DMS53 treated with DMSO at 0.1 percent for 48 hours (cell line): ENCODE measurements around the gene CABP1.
A peak's percentile ranks its signal among the peaks of the same experiment; 100 is the strongest.

ENCODE experiments used
- DNase-seq: peaks from one replicate; lab custom pipeline; 2025; ENCODE audit not compliant: unreplicated experiment; lab: John Stamatoyannopoulos, UW

The CABP1 gene

DNA sequence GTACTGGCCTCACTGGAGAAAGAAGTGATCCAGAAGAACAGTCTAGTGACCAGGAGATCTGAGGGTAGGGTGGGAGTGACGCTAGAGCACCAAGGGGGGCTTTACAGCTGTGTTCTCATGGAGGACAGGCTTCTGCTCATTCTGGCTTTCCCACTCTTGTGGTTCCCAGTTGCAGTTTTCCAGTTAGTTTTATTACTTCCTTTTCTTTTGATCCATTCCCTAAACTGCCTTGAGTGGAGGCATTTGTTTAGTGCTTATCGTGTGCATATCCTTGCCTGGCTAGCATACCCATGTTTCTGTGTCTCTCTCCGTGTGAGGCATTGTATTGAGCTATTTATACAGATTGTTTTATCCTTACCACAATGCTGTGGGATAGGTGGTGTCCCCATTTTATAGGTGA lies 50.6 kb downstream of the CABP1 start:
- DNase-seq, result no peak

DNA sequence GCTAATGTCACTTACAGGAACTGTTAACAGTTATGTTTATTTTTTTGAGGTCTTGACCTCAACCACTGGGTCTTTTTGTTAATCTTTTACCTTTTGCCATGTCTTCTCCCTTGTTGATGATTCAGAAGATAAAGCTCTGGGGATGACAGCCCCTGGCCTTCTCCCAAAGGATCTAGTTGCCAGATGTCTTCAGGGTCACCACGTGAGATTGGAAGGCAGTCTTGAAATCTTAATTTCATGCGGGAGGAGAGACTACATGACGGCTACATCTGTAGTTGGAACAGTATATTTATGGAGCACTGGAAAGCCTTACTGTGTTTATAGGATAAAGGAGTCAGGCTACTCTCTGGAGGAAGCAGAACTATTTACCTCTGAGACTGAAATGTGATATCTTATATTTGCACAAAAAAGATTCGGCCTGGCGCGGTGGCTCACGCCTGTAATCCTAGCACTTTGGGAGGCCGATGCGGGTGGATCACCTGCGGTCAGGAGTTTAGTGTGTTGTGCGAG lies 52.2 kb downstream of the CABP1 start:
- DNase-seq, result no peak

DNA sequence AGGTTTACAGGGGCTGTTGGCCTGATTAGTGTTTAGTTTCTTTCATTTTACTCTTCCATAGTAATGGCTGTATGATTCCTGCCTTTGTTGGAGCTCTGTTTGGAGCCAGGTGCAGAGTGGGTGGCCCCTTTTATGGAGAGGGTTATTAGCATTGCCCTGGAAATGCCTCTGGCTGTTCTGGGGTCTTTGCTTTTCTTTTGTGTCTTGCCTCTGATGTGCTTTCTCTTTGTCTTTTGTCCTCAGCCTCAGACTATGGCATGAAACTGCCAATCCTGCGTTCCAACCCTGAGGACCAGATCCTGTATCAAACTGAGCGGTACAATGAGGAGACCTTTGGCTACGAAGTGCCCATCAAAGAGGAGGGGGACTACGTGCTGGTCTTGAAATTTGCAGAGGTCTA lies 53.4 kb downstream of the CABP1 start:
- DNase-seq, result no peak

DNA sequence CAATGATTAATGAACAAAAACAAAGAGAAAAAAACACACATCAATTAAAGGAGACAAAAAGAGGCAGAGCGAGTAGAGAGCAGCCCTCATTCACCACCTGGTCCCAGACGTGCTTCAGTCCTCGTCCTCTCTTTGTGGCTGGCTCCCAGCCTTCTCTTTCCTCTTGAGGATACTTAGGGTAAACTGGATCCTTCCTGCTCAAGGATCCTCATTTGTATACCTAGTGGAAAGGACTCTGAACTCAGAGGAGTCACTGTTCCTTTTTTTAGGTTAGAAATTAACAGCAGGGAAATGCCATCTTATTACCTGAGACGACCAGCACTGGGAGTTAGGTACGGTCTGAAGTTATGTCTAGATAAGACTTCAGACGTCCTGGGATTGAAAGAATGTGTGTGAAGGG lies 56.2 kb downstream of the CABP1 start:
- DNase-seq, result no peak

DNA sequence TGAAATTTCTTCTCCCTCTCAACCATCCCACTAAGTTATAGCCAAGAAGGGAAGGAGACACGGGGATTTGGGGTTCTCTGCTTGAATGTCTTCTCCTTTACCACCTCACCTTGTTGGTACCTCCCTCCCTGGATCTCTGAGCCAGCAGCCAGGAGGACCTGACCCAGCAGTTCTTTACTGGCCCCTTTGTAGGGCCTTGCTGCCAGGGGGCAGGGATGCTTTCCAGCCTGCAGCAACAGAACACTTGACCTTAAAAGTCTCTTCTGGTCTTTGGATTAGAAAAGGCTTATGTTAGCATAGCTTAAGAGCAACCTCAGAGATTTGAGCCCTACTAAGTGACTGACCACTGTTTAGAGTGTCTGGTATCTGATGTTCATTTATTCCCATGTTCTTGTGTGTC lies 56.9 kb downstream of the CABP1 start:
- DNase-seq, result no peak

DNA sequence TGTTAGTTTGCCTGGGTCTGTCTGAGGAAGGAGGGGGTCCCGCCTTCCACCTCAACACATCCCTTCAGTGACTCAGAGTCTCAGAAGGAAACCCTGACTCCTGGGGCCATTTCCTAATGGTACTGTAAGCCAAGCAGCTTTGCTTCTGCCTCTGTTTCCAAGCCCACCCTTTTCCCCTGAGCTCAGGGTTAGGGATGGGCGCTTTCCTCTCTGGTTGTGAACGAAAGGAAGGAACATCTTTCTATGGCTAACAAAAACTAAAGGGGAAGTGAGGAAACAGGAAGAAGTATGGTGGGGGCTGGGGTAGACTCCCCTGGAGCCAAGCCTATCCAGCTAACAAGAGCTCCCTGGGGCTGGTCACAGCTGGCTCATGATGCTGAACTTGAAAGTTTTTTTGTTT lies 58.2 kb downstream of the CABP1 start:
- DNase-seq, result no peak

DNA sequence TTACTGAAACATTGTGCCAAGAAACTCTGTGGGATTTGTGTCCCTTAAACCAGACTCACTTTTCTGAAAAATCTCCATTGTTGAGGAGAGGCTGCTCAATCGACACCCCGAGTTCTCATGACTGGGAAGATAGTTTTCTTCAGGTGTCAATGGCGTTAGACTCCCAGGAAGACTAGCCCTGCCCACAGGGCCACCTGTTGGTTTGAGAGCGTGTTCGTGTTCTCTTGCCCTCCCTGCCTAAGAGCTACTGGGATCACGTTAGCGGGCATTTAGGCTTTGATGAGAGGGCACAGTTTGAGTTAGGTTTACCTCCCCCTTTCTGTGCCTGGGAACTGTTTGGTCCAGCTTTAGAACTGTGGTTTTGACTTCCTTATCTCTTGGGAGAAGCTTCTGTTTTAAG lies 59.1 kb downstream of the CABP1 start:
- DNase-seq, result no peak

DNA sequence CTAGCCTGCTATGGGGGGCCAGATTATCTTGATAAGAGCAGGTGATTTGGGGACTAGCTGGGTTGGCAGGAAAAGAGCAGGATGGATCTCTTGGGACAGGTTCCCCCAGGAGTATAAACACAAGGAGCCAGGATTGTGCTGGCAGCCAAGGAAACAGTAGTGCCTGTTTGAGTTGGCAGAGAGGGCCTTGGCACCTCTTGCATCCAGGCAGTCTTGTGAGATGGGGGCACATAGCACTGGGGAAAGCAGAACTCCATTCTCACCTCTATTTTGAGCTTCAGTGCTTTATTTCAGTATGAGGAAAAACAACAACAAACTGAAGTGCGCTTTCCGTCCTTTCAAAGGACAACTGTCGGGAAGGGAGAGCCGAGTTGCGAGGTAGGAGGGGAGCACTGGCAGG lies 60.5 kb downstream of the CABP1 start:
- no peak for DNase-seq

DNA sequence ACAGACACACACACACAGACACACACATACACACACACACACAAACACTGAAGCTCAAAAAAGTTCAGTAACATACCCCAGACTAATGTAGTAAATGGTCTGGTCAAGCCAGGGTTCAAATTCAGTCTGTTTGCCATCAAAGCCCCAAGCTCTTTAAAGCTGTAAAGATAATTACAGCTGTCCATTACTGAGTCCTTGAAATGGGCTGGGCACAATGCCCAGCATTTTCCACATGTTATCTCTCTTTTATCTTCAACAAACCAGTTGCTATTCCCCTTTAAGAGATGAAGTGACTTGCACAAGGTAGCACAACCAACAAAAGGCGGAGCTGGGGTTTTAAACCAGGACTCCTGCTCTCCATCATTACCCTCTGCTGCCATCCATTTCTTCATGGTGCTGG lies 62.2 kb downstream of the CABP1 start:
- DNase-seq, result no peak

DNA sequence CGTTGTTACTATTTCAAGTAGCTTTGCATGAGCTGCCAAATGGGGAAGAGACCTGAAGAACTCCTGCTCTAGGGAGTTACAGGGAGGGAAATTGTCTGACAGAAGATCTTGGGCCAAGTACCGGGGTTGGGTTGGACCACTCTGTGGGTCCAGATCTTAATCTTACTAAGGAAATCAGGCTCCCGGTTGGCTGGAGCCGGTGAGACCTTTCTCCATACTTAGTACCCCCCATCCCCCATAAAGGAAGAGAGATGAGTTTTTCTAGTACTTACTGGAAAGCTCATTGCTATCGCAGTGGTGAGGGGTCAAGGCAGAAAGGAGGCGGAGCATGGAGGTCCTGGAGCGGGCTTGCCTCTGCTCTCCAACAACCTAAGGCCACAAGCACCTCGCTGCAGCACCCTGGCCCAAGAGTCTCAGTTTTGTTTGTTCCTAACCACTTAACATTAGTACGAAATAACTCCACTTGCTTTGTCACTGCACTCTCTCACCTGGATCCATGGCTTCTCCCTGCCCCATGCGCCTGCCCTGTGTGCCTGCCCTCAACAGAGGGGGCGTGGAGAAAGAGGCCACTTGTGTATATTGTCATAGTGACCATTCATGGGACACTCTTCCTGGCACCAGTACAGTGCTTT lies 63.0 kb downstream of the CABP1 start:
- no peak for DNase-seq

DNA sequence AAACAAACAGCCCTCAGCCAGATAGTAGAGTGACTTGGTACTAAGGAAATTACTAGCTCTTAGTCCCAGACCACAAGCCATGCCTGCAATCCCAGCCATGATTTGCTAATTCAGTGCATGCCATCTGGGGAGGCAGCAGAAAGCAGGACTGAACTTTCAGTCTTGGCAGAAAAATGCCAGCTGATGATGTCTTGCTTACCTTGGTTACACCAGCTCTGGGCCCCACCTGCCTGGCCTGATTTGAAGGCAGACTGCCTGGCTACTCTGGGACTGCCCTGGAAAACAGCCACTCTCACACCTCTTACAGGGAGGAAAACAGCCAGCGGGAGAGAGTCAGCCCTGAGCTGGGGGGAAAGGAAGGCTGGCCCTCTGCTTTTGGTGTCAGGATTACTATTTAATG lies 65.2 kb downstream of the CABP1 start:
- no peak for DNase-seq

DNA sequence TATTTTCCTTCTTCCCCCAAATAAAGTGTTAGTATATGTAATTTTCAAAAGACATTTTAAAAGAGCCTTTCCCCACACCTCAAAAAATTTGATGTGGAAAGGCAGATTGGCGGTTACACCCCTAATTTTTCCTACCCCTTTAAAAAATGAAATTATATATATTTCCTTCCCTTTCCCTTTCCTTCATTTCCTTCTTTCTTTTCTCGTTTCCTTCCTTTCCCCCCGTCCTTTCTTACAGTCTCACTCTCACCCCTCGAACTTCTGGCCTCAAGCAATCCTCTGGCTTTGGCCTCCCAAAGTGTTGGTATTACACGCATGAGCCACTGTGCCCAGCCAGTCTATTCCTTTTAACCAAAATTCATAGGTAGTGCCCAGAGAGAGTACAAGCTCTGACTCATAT lies 65.6 kb downstream of the CABP1 start:
- no peak for DNase-seq

DNA sequence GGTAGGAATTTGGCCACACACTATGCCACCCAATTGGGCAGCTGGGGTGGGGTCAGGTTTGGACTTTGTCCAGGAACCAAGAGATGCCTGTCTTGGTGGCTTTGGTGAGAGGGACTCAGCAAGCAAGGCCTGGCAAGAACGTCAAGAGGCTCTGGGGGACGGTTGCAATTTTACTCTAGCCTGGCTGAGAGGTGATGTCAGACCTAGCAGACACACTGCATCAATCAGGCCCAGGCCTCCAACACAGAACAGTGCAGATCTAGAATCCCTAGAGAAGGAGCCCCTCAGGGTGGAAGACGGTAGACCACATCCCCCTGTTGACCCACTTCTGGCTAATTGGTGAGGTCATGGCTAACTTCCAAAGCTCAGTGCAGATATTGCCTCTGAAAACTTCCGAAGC lies 68.2 kb downstream of the CABP1 start:
- no peak for DNase-seq

DNA sequence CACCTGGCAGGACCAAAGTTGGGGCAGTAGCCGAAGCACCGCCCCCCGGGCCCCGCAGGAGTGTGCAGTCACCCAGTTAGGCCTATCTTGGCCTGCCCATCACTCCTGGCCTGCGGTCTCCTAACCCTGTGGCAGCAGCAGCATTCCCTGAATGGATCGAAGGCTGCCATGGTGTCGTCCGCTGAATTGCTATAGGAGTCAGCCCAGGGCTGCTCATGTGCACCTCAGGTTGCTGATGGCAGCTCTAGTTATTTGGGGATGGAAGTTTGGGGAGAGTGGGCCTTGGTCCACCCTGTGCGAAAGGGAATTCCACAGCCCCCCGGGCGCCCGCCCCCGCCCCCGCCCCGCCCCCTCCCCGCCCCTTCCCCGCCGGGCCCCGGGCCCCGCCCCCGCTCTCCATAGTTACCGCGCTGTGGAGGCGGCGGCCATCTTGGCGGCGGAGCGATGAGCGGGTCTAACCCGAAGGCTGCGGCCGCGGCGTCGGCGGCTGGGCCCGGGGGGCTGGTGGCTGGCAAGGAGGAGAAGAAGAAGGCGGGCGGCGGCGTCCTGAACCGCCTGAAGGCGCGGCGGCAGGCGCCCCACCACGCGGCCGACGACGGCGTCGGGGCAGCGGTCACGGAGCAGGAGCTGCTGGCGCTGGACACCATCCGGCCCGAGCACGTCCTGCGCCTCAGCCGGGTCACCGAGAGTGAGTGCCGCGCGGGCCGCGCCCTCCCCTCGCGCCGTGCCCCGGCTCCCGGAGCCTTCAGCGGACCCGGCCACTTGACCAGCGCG lies 69.8 kb downstream of the CABP1 start, which contains the start of gene UNC119B:
UNC119B (plus strand) TSS at position 428 of the 774 bp plus-strand sequence; CDS start at position 445, 17 bp downstream.
- DNase-seq, result peak; percentile 25

DNA sequence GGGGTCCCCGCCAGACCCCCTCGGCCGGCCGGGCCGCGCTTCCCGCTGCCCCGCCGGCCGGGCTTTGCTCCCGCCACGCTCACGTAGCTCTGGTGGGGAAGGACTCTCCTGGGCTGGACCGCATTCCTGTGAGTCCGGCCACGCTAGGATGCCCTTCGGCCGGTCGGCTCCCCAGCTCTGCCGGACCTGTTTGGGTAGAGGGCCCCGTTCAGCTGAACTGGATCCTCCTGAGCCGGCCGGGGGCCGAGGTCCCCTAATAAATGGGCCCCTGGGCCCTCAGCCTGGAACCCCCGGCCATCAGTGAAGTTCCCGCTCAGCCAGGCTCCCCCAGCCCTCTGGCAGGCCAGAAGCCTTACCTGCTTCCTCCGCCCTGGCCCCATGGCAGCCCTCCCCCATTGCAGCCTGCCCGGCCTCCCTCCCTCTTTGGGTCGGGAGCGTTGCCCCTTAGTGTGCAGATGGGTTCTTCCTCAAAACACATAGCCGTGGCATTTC lies 70.4 kb downstream of the CABP1 start:
- no peak for DNase-seq

DNA sequence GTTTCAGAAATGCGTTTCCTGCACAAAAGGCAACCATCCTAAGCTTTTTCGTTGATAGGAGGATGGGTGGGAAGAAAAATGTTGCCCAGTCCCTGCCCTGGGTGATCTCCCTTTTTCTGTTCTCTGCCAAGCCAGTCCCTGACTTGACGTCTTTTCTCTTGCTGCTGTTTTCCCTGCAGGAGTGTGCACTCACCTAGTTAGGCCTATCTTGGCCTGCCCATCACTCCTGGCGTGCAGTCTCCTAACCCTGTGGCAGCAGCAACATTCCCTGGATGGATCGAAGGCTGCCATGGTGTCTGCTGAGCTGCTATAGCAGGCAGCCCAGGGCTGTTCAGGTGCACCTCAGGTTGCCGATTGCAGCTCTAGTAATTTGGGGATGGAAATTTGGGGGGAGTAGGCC lies 71.0 kb downstream of the CABP1 start:
- DNase-seq, result no peak

DNA sequence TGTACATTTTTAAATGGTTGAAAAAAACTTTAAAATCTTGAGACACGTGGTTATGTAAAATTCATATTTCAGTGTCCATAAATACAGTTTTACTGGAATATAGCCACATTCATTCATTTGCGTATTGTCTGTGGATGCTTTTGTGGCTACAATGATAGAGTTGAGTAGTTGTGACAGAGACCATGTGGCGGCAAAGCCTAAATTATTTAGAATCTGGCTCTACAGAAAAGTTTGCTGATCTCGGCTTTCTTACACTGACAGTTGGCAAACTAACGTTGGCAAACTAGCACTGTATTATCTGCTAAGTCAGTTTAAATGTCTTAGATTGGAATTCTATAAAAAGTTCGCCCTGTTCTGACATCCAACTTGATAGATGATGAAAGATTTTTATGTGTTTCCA lies 72.2 kb downstream of the CABP1 start:
- DNase-seq, result no peak

DNA sequence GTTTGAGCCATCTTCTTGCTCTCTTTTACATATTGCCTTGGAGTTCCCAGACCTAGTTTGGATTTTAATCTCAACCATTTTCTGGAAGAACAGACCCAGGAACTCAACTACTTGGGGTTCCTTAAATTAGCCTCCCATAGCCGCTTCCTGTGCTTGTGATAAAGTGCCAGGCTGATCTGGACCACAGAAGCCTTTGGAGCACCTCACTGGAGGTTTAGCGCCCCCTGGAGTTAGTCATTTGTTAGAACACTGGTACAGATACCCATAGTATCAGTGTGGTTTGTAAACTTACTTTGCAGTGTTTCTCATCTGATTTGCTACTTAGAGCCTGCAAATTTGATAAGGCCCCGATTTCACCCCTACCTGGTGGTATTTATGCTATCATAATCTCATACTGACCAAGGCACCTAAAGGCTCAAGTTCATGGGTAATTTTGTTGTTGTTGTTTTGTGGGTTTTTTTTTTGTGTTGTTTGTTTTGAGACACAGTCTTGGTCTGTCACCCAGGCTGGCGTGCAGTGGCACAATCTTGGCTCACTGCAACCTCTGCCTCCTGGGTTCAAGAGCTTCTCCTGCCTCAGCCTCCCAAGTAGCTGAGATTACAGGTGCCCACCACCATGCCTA lies 73.5 kb downstream of the CABP1 start:
- peak; percentile 73 for DNase-seq
